ENCODE data around the gene RPA1. TPM values are rescaled to one million over a fixed set of nuclear protein-coding genes. Genes with fewer than 3 reads are reported as not detected.
"Not testable (repeated sequence)": the region's sequence is repeated elsewhere in the genome, so short reads cannot be mapped to it uniquely, and the experiment has no call there.

RPA1 gene
- total RNA-seq, 1 donor from 2014 or later: 85.6 TPM

- DNase-seq (ENCODE audit: low spot score): no peak
These were observed 48.8 kb downstream of the RPA1 start for GRCh38 chr17:1878419-1879121.

DNA sequence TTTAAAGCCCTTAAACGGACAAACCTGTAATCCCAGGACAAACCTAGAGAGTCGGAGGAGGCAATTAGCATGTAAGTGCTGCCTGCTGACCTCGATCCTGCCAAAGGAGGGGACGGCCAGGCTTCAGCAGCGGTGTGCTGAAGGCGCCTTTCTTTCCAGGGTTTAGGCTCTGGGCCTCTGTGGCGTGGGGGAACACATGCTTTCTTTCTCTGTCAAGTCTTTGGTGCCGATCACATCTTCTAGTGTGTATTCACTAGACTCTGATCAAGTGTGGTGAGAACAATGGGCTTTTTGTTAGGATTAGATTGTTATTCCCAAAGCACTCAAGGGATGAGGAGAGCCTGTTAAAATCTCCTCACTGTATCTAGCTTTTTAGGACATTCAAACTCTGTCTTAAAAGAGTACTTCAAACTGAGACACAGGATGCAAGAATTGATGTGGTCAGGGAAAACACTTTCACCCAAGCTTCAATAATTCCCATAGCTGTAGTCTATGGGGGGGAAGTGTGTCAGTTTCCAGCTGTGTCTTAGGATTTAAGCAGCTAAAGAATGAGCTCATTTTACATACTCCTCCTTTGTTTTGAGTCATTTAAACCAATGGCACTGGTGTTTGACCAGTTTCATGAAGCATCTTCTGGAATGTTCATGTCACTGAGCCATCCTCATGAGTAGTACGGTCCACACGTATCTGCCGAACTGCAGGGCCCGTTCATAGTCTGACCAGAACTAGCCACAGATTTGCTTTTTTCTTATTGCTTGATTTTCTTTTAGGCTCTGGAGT lies 51.2 kb downstream of the RPA1 start:
- DNase-seq (ENCODE audit: low spot score): no peak

DNA sequence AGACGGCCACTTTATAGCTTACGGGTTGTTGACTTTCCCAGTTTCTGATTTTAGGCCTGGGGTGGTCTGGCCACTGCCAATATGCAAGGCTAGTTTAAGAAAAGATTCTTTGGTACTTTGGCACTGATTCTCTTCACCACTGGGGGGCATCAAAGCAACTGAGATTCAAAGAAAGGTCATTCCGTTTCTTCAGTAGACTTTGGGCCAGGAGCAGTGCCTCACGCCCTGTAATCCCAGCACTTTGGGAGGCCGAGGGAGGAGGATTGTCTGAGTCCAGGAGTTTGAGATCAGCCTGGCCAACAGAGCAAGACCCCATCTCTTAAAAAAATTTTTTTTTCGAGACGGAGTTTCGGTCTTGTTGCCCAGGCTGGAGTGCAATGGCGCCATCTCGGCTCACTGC lies 53.0 kb downstream of the RPA1 start:
- DNase-seq (ENCODE audit: low spot score): peak; percentile 17

DNA sequence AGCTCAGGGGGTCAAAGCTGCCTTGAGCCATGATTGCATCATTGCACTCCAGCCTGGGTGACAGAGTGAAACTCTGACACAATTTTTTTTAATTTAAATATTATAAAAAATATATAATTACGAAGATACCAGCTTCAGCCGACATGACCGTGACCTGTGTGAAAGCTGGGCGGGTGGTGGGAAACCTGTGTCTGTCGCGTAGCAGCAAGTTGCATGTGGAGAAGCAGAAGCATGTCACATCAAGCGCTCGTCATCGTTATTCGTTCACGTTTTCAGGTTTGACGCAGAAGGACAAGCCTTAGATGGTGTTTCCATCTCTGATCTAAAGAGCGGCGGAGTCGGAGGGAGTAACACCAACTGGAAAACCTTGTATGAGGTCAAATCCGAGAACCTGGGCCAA lies 53.7 kb downstream of the RPA1 start:
- DNase-seq (ENCODE audit: low spot score): no peak

DNA sequence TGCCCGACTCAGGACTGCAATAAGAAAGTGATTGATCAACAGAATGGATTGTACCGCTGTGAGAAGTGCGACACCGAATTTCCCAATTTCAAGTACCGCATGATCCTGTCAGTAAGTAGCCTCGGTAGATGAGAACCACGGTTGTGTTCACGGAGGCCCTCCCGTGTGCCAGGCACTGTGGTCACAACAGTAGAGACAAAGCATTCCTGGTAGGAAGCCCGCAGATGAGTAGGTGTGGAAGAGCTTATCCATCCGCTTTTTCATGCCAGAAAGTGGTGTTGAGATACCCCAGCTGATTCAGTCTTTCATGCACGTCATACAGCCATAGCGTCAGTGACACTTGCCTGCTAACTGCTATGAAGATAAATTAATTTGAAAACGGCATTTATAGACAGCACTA lies 58.9 kb downstream of the RPA1 start:
- no peak for DNase-seq (ENCODE audit: low spot score)

GRCh38 chr17:1890758-1891450 lies 61.1 kb downstream of the RPA1 start:
- no peak for DNase-seq (ENCODE audit: low spot score)

DNA sequence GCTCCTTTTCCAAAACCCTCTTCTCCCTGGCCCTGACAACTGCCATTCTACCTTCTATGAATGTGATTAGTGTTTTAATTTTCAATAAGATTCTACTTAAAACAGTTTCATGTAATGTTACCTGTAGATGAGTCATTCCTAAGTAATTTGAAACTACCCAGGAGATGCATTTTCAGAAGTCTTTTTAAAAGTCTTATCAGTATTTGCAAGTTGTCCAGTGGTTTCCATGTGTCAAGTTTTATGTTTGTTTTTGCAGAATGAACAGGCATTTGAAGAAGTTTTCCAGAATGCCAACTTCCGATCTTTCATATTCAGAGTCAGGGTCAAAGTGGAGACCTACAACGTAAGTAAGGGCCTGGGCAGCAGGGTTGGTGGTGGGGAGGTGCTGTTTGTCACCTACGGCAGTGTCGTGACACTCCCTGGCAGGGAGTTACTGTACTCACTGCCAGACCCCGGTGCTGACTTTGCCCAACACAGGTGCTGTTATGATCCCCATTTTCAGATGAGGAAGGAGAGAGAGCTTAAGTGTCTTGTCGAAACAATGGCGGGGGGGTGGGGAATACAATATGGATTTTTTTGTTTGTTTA lies 65.0 kb downstream of the RPA1 start:
- DNase-seq (ENCODE audit: low spot score): no peak

DNA sequence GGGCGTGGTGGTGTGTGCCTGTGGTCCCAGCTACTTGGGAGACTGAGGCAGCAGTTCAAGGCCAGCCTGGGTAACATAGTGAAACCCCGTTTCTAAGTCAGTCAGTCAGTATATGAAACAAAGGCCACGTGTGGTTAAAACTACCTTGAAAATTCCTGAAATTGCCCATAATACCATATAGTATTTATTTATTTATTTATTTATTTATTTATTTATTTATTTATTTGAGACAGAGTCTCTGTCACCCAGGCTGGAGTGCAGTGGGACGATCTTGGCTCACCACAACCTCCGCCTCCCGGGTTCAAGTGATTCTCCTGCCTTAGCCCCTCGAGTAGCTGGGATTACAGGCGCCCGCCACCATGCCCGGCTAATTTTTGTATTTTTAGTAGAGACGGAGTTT lies 65.7 kb downstream of the RPA1 start:
- not testable (repeated sequence) for DNase-seq (ENCODE audit: low spot score)

GRCh38 chr17:1896243-1897104 lies 66.7 kb downstream of the RPA1 start:
- DNase-seq (ENCODE audit: low spot score): no peak

GRCh38 chr17:1897105-1897656 lies 67.4 kb downstream of the RPA1 start:
- no peak for DNase-seq (ENCODE audit: low spot score)

GRCh38 chr17:1898332-1898731 lies 68.5 kb downstream of the RPA1 start:
- DNase-seq (ENCODE audit: low spot score): no peak

GRCh38 chr17:1898872-1899271 lies 69.1 kb downstream of the RPA1 start:
- no peak for DNase-seq (ENCODE audit: low spot score)

DNA sequence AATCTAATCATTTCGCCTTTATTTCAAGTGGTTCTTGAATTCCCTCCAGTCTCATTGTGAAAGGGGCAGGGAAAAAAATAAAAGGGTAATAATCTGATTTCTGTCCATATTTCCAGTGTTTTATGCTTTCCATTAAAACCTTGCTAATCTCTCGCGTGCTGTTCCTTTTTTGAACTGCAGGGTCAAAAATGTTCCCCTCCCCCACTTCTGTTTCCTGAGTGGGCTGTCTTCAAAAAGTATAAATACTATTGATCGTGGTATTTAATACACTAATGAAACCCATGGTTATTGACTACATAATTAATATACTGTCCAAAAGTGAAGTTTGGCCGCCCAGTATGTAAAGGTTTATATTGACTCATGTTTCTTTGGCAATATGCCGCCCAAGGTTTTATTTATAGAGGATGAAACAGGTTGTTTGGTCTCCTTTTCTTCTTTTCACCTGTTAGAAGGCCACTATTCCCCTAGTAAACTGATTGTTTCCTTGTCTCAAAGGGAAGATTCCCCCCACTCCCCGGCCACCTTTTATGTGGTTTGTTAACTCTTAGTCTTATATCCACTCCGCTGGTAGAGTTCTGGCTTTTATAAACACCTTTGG lies 69.7 kb downstream of the RPA1 start:
- DNase-seq (ENCODE audit: low spot score): no peak

DNA sequence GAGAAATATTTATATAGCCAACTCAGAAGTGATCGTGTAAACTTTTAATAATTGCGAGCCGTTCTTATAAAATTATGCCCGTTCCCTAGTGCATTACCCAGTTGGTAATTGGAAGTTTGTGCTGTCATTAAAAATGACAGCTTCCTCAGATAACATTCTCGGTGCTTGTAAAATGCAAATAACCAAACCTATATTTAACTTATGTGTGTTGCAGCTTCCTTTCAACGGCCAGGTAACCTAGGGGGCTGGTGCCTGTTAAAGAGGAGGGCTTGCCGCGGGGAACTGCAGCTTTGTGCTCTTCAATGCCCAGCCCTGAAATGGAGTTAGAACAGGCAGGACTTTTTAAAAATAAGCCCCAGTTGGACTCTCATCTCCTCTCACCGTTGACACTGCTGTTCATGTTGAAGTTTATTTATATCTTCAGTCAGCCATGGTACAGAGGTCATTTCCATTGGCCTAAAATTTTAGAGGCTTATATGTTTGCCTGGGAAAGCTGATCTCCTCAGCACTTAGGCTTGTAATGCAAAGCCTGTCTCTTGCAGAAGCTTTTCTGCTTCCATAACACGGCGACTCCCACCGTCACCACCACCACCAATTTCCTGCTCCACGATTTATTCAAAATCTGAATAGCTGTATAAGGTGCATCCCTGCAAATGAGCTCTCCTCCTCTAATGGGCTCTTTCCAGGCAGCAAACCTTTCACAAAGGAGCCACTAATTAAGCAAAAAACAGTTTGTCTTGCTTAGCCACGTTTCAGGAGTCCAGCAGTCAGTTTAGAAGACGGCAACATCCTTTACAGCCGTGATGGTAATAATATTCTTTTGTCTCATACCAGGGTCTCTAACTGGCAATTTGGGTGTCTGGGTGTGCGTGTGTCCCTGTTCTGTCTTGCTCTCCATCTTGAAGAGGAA lies 74.7 kb downstream of the RPA1 start:
- DNase-seq (ENCODE audit: low spot score): no peak

DNA sequence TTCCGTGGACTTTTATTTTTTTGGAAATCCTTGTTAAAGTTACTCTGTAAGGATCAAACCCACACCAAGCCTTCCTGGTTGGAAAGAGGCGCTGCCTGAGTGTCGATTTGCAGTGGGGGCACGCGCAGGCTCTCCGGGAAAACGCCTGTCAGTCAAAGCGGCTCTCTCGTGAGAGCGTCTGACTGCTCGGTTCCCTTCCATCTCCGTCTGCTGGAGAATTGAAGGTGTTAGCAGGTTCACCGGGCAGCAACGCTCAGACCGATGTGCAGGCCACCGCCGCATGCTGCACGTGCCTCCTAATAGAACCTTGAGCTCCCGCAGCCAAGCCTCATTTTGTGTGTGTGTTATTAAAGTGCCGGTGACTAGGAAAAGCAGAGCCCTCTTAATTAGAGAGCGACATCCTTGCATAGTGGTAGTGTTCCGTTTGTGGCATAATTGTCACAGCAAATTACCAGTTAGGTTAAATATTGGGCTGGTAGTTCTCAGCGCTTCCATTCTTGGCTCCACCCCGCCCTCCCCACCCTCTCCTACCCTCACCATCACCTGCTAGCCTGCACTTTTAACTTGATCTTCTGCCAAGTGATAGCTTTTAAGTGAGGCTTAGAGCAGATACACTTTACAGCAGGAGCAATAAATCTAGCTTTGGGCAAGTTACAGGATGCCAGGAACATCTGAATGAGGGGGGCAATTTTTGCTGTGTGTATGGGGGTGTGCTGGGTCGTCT lies 75.5 kb downstream of the RPA1 start:
- no peak for DNase-seq (ENCODE audit: low spot score)

DNA sequence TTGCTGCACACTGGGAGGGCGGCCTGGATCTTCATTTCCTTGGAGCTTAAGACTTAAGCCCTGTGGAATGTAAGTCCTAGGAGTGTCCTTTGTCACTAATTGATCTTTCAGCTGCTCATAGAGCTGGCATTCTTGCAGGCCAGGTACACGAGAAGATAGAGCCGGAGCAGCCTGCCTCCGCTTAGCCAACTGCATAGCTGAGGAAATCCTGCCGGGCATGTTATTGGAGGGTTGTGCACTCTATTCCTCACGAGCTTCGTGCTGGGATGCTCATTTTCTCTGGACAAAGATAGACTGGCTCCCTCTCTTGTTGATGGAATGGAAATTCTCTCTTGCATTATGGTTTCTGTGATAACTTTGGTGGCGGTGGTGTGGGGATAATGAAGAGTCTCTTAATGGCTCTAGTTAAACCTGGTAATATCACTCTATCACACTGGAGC lies 76.9 kb downstream of the RPA1 start:
- peak; percentile 58 for DNase-seq (ENCODE audit: low spot score)

DNA sequence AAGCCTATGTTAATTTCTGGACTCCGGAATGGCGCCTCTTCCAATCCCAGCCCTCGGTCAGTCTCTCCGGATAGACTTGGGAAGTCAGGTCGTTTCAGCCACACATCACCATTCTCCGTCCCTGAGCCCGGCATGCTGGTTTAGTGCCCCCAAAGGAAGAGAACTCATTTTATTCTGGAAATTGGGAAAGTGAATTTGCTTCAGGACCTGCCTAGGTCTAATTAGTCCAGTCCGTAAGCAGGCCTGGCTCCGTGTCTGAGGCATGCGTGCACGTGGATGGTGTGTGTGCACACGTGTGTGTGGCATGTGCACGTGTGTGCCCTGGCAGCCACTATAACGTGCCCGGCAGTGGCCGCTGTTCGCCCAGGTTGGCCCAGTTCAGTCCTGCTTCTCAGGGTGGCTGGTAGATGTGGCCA lies 77.4 kb downstream of the RPA1 start:
- no peak for DNase-seq (ENCODE audit: low spot score)

DNA sequence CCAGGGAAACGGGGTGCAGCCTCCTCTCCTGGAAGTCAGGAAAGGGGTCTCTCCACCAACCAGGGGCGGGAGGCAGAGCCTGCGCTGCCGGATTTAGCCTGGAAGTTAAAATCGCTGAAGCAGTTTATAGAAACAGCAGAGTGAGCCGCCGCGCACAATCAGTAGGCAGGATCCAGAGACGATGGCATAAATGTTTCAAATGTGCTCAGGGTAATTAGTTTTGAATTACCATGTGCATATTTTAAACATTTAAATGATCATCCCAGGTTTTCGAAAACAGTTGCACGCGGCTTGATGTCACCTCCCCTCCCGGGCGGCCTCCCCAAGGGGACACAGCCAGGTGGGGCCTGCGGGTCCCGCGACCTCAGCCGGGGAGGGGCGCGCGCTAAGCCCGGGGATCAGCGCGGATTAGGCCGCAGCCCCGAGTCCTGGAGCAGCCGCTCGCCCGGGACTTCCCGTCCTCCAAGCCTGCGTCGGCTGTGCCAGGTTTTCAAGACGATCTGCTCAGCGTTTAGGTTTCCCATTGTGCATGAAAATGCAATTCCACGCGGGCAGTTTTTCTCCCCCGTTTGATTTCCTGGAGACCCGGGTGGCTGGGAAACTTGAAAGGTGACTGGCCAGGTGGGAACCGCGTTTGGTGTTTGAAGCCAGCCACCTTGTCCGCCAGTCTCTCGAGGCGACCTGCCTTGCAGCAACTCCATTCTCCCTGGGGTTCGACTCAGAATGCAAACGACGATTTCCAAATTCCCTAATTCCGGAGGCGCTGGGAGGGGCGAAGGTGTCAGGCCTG lies 78.3 kb downstream of the RPA1 start:
- DNase-seq (ENCODE audit: low spot score): no peak

Measured in mucosa of gallbladder (tissue), 1 donor.